GM12878 (cell line): ENCODE measurements around the gene FAM219A. TPM values are rescaled to one million over a fixed set of nuclear protein-coding genes. Genes with fewer than 3 reads are reported as not detected.

Experiments used
- ATAC-seq: fragments of 200-7000 bp; cut with Tn5 transposase; 3 replicates; pipeline ENCODE4 v1.9.1; 2020; ENCODE audit warnings: mild to moderate bottlenecking, moderate library complexity
- BruUV-seq: library from RNA; stranded (reverse); fragments of 400-500 nt; replicated peaks from 2 replicates; lab custom pipeline; 2021; lab: Mats Ljungman, UMichigan
- CTCF ChIA-PET: fragments of 300-600 bp; sonication (Branson Sonifier 250); formaldehyde crosslinking; extraction: SDS; loops from one replicate; lab custom pipeline; 2021; ENCODE audit warnings: inconsistent platforms; lab: Yijun Ruan, JAX
- POLR2A ChIA-PET: fragments of 350-600 bp; formaldehyde crosslinking; extraction: SDS; loops from one replicate; lab custom pipeline; 2021; ENCODE audit warnings: inconsistent platforms; lab: Charles Lee
- RAD21 ChIA-PET: fragments of 300-600 bp; sonication (Branson Sonifier 250); formaldehyde crosslinking; loops from one replicate; lab custom pipeline; 2023; ENCODE audit warnings: antibody characterized with exemption; ENCODE audit not compliant: unreplicated experiment; lab: Charles Lee
- SMC1A ChIA-PET: fragments of 300-600 bp; sonication (Branson Sonifier 250); formaldehyde crosslinking; loops from one replicate; lab custom pipeline; 2023; ENCODE audit not compliant: unreplicated experiment, uncharacterized antibody; lab: Charles Lee
- DNase-seq: peaks from one replicate; pipeline ENCODE4 v3.0.0-alpha.2; 2011; ENCODE audit warnings: low read depth, low spot score
- FAIRE-seq: peaks from 3 replicates; lab custom pipeline; 2011; peaks lifted over from hg19 to GRCh38; lab: Jason Lieb, UNC
- H2AFZ ChIP-seq: 2 replicates; pipeline ENCODE4 v1.6.0; 2011; ENCODE audit warnings: low read depth, low read length, control low read depth; ENCODE audit not compliant: control insufficient read depth
- H3K27ac ChIP-seq: 2 replicates; pipeline ENCODE4 v1.5.1; 2011; ENCODE audit warnings: control low read depth; ENCODE audit not compliant: control insufficient read depth, insufficient read depth
- H3K27me3 ChIP-seq, 2 experiments: replicated peaks in 1 of 2; 2 replicates each; pipeline versions ENCODE4 v1.6.0 to v1.6.1; 2011; ENCODE audit warnings: low read length in 1 of 2; ENCODE audit not compliant: control insufficient read depth in 2 of 2, insufficient read depth in 2 of 2
- H3K36me3 ChIP-seq, 2 experiments: 2 replicates each; pipeline ENCODE4 v1.5.1; 2011; ENCODE audit warnings: low read length in 1 of 2; ENCODE audit not compliant: control insufficient read depth in 2 of 2, insufficient read depth in 2 of 2
- H3K4me1 ChIP-seq: 2 replicates; pipeline ENCODE4 v1.6.1; 2011; ENCODE audit warnings: mild to moderate bottlenecking, low read length, moderate library complexity, mixed read lengths; ENCODE audit not compliant: control insufficient read depth, insufficient read depth
- H3K4me2 ChIP-seq: 2 replicates; pipeline ENCODE4 v1.6.0; 2011; ENCODE audit warnings: control low read depth; ENCODE audit not compliant: control insufficient read depth, insufficient read depth
- H3K4me3 ChIP-seq: fragments of 200-600 bp; sonication (generic); 2 replicates; pipeline ENCODE4 v1.5.1; 2016
- H3K79me2 ChIP-seq: 2 replicates; pipeline ENCODE4 v1.6.0; 2011; ENCODE audit warnings: low read length; ENCODE audit not compliant: control insufficient read depth, insufficient read depth
- H3K9ac ChIP-seq: 2 replicates; pipeline ENCODE4 v1.8.0; 2011; ENCODE audit warnings: low read length, control low read depth, mixed read lengths; ENCODE audit not compliant: control insufficient read depth, insufficient read depth
- H3K9me3 ChIP-seq: replicated peaks from 3 replicates; pipeline ENCODE4 v1.5.1; 2011; ENCODE audit warnings: mild to moderate bottlenecking, low read length; ENCODE audit not compliant: control insufficient read depth, insufficient read depth
- H4K20me1 ChIP-seq: 2 replicates; pipeline ENCODE4 v1.6.0; 2011; ENCODE audit not compliant: control insufficient read depth, insufficient read depth
- KAT2A ChIP-seq: conservative IDR thresholded peaks from 2 replicates; pipeline ENCODE4 v1.6.1; 2011; ENCODE audit warnings: low read depth, low read length; ENCODE audit not compliant: control insufficient read depth
- NR2C1 ChIP-seq: fragments of 450-650 bp; IDR thresholded peaks from 2 replicates; pipeline ENCODE4 v1.6.1; 2017; ENCODE audit warnings: antibody characterized with exemption, mild to moderate bottlenecking, moderate library complexity
- SPI1 ChIP-seq: IDR thresholded peaks from 2 replicates; pipeline ENCODE4 v1.6.1; 2011; ENCODE audit warnings: low read depth, mild to moderate bottlenecking, low read length, moderate library complexity, borderline replicate concordance; ENCODE audit not compliant: insufficient read depth
- SUPT20H ChIP-seq: IDR thresholded peaks from 2 replicates; pipeline ENCODE4 v1.6.1; 2011; ENCODE audit warnings: low read depth, mild to moderate bottlenecking, low read length, moderate library complexity, borderline replicate concordance; ENCODE audit not compliant: control insufficient read depth
- TCF7 ChIP-seq: IDR thresholded peaks from 2 replicates; pipeline ENCODE4 v1.6.1; 2014; ENCODE audit warnings: antibody characterized with exemption, borderline replicate concordance
- WGBS: methylation state at CpG from one replicate; pipeline ENCODE4 v1.1.6; 2016; ENCODE audit warnings: low lambda C conversion rate; ENCODE audit not compliant: insufficient replicate concordance, insufficient coverage; ENCODE audit errors: missing lambda C conversion rate; 5-methylcytosine and 5-hydroxymethylcytosine counted together
- in situ Hi-C: fragments of 300-500 bp; cut with MboI; formaldehyde crosslinking; loops from 9 replicates; pipeline ENCODE4 v1.14.3; 2018; ENCODE audit warnings: mixed read lengths
- intact Hi-C: fragments of 100-400 bp; cut with micrococcal nuclease; formaldehyde crosslinking; loops from one replicate; pipeline ENCODE4 v1.14.2; 2022; ENCODE audit not compliant: unreplicated experiment
- polyA plus RNA-seq, 11 experiments: library from polyadenylated mRNA; depleted of rRNA in 4 of 11; unstranded in 6 of 11; stranded (reverse) in 5 of 11; fragments of >200 nt; fragmentation: Nextera tagmentation in 4 of 11; fragmentation: Illumina TruSeq in 1 of 11; extraction: Ambion mirVana in 4 of 11; extraction: Trizol in 1 of 11; gene quantifications; 1 replicate in 1 of 11; 2 replicates in 10 of 11; pipeline versions ENCODE4 v1.2.1 to v1.2.3, GENCODE V29; 2011 to 2016; ENCODE audit warnings: inconsistent platforms in 2 of 11, missing spikeins in 2 of 11, low read depth in 1 of 11
- total RNA-seq, 4 experiments: library from RNA; depleted of rRNA in 3 of 4; stranded (reverse); fragments of >200 nt in 3 of 4; fragmentation: Illumina TruSeq in 1 of 4; extraction: Trizol in 1 of 4; gene quantifications; 2 replicates each; pipeline versions ENCODE4 v1.2.1 to v1.2.3, GENCODE V29; 2013 to 2021
- TF ChIP-seq, protein P1 (sequence below): IDR thresholded peaks from 2 replicates; pipeline ENCODE4 v1.6.1; 2012; ENCODE audit warnings: low read depth, low read length, improper control_type of control experiment
- TF ChIP-seq, protein P2 (sequence below): fragments of 450-650 bp; IDR thresholded peaks from 2 replicates; pipeline ENCODE4 v1.6.1; 2016; ENCODE audit warnings: mild to moderate bottlenecking, moderate library complexity, borderline replicate concordance

Gene FAM219A
- total and polyA plus RNA-seq, 10 of the 15 experiments (the other 5 are each of a cell fraction or from before 2014, with no cell fraction given): 0.11 to 2.0 (median 0.71) TPM

DNA sequence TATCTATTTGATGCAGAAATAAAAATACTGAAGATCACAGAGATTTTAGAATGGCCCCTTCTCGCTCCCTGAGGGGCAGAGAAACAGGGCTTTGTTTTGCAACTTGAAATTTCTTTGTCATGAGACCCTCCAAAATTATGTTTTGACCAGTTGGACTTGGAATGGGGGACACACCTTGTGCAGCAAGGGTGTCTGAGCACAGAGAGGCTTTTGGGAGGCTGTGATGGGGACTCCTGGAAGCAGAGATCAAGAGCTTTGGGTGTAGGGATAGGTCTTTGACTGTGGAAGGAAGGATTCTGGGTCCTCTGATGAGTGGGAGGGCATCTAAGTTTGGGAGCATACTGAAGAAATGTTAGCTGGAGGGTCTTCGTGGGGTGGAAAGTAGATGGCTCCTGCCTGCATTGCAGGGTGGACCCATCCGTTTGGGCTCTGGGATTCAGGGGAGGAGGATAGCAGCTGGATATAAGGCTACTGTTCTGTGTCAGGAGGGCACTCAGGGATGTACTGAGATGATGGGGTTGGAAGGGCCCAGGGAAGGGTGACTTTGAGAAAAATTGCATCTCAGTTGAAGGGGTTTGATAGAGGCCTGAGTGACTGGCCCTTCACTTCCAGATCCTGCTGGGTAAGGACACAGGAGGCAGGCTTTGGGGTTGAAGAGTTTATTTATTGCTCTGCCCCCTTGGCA, 79.9 kb downstream of the FAM219A start:
- RAD21 ChIA-PET: interaction anchor here (0.9 to 1.2 kb wide), 3 partner anchors 44 to 48 kb away, joined by 4 to 12 read pairs (median 6); no protein-coding TSS in a partner anchor
- H2AFZ ChIP-seq: no peak overlapping the region
- POLR2A ChIA-PET: no interaction called here
- no peak overlapping the region for H3K4me2 ChIP-seq
- no peak overlapping the region for H3K4me3 ChIP-seq
- peaks cover 21% of the 10 kb centered on the region for H3K4me1 ChIP-seq
- in situ Hi-C loops: no loop called here
- no peaks in the 10 kb centered on the region for H3K36me3 ChIP-seq
- intact Hi-C loops: loop anchor here (1.0 to 5.0 kb wide), 2 partner anchors 46 to 126 kb away; no protein-coding TSS in a partner anchor
- H4K20me1 ChIP-seq: no peaks in the 10 kb centered on the region
- BruUV-seq: no TSS peak
- H3K9me3 ChIP-seq: no peaks in the 10 kb centered on the region
- H3K9ac ChIP-seq: no peak overlapping the region
- DNase-seq: no peak
- SMC1A ChIA-PET: interaction anchor here (0.9 to 8.7 kb wide), 5 partner anchors 45 to 564 kb away, joined by 3 to 73 read pairs (median 4); no protein-coding TSS in a partner anchor
- TF ChIP-seq SUPT20H (no peak), TCF7 (no peak), NR2C1 (no peak), KAT2A (no peak), SPI1 (no peak)
- TF ChIP-seq, protein P1, sequence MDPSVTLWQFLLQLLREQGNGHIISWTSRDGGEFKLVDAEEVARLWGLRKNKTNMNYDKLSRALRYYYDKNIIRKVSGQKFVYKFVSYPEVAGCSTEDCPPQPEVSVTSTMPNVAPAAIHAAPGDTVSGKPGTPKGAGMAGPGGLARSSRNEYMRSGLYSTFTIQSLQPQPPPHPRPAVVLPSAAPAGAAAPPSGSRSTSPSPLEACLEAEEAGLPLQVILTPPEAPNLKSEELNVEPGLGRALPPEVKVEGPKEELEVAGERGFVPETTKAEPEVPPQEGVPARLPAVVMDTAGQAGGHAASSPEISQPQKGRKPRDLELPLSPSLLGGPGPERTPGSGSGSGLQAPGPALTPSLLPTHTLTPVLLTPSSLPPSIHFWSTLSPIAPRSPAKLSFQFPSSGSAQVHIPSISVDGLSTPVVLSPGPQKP: no peak
- TF ChIP-seq, protein P2, sequence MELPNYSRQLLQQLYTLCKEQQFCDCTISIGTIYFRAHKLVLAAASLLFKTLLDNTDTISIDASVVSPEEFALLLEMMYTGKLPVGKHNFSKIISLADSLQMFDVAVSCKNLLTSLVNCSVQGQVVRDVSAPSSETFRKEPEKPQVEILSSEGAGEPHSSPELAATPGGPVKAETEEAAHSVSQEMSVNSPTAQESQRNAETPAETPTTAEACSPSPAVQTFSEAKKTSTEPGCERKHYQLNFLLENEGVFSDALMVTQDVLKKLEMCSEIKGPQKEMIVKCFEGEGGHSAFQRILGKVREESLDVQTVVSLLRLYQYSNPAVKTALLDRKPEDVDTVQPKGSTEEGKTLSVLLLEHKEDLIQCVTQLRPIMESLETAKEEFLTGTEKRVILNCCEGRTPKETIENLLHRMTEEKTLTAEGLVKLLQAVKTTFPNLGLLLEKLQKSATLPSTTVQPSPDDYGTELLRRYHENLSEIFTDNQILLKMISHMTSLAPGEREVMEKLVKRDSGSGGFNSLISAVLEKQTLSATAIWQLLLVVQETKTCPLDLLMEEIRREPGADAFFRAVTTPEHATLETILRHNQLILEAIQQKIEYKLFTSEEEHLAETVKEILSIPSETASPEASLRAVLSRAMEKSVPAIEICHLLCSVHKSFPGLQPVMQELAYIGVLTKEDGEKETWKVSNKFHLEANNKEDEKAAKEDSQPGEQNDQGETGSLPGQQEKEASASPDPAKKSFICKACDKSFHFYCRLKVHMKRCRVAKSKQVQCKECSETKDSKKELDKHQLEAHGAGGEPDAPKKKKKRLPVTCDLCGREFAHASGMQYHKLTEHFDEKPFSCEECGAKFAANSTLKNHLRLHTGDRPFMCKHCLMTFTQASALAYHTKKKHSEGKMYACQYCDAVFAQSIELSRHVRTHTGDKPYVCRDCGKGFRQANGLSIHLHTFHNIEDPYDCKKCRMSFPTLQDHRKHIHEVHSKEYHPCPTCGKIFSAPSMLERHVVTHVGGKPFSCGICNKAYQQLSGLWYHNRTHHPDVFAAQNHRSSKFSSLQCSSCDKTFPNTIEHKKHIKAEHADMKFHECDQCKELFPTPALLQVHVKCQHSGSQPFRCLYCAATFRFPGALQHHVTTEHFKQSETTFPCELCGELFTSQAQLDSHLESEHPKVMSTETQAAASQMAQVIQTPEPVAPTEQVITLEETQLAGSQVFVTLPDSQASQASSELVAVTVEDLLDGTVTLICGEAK: no peak
- H3K27me3 ChIP-seq: peaks cover 5 to 12% of the 10 kb centered on the region in 2 experiments; a peak in 3 of 4 replicates
- no peaks in the 10 kb centered on the region for H3K79me2 ChIP-seq
- no peak for FAIRE-seq
- CTCF ChIA-PET: interaction anchor here (0.6 to 7.9 kb wide), 22 partner anchors 9 to 571 kb away, joined by 3 to 134 read pairs (median 4); partner anchors contain the start of gene DCTN3
- no peak for ATAC-seq
- H3K27ac ChIP-seq: no peak overlapping the region
- WGBS: 73% methylated on average over 3 of the region's 3 CpGs
